HG02852 (cell line): ENCODE data around the gene IGSF6.

ENCODE experiments used
- ATAC-seq: cut with Tn5 transposase; IDR thresholded peaks from one replicate; pipeline ENCODE4 v1.9.1; 2021; ENCODE audit warnings: mild to moderate bottlenecking, moderate library complexity; ENCODE audit not compliant: unreplicated experiment

The IGSF6 gene

GRCh38 chr16:21602785-21603184, 49.6 kb downstream of the IGSF6 start:
- ATAC-seq, result no peak

- ATAC-seq, result peak; percentile 21
Observed at GRCh38 chr16:21600031-21600773, 52.2 kb downstream of the IGSF6 start.

GRCh38 chr16:21599122-21600030, 53.0 kb downstream of the IGSF6 start, which contains the start of gene METTL9:
Gene METTL9 (plus strand): TSS chr16:21599577. CDS start chr16:21599734, 157 bp downstream.
- ATAC-seq, result peak; percentile 88

GRCh38 chr16:21598701-21599121, 53.7 kb downstream of the IGSF6 start:
- ATAC-seq, result no peak

GRCh38 chr16:21598206-21598605, 54.2 kb downstream of the IGSF6 start:
- no peak for ATAC-seq

GRCh38 chr16:21597561-21598030, 54.8 kb downstream of the IGSF6 start:
- no peak for ATAC-seq

GRCh38 chr16:21593530-21594289, 58.7 kb downstream of the IGSF6 start:
- no peak for ATAC-seq

GRCh38 chr16:21592191-21592590, 60.2 kb downstream of the IGSF6 start:
- no peak for ATAC-seq

GRCh38 chr16:21590796-21591195, 61.6 kb downstream of the IGSF6 start:
- no peak for ATAC-seq

GRCh38 chr16:21590287-21590686, 62.1 kb downstream of the IGSF6 start:
- ATAC-seq, result no peak

- no peak for ATAC-seq
Observed at GRCh38 chr16:21589551-21589950, 62.9 kb downstream of the IGSF6 start.
